IPS-NIHi7 (cell line): ENCODE results near the gene STK39.

Source experiments
- DNase-seq: peaks from one replicate; pipeline ENCODE4 v3.0.0; 2012; ENCODE audit warnings: mixed read lengths; ENCODE audit errors: extremely low spot score

STK39 gene

GRCh38 chr2:167961536-167962048, 285.8 kb downstream of the STK39 start:
- DNase-seq: no peak

GRCh38 chr2:167960089-167960747, 287.2 kb downstream of the STK39 start:
- no peak for DNase-seq

GRCh38 chr2:167957662-167958061, 289.7 kb downstream of the STK39 start:
- no peak for DNase-seq

GRCh38 chr2:167955264-167955906, 292.0 kb downstream of the STK39 start:
- DNase-seq: no peak

- no peak for DNase-seq
Observed at GRCh38 chr2:167954495-167954894, 292.9 kb downstream of the STK39 start.

GRCh38 chr2:167953776-167954175, 293.6 kb downstream of the STK39 start:
- no peak for DNase-seq

- DNase-seq: no peak
Observed at GRCh38 chr2:167950571-167950970, 296.8 kb downstream of the STK39 start.

- DNase-seq: no peak
Observed at GRCh38 chr2:167946441-167946841, 301.0 kb downstream of the STK39 start.

GRCh38 chr2:167945660-167946368, 301.6 kb downstream of the STK39 start:
- DNase-seq: no peak

- DNase-seq: no peak
Observed at GRCh38 chr2:167944825-167945659, 302.4 kb downstream of the STK39 start.

- DNase-seq: no peak
Observed at GRCh38 chr2:167943897-167944296, 303.5 kb downstream of the STK39 start.

- DNase-seq: no peak
Observed at GRCh38 chr2:167943368-167943767, 304.0 kb downstream of the STK39 start.

GRCh38 chr2:167942366-167943081, 304.9 kb downstream of the STK39 start:
- DNase-seq: no peak

GRCh38 chr2:167941604-167942003, 305.8 kb downstream of the STK39 start:
- no peak for DNase-seq

GRCh38 chr2:167940734-167941507, 306.5 kb downstream of the STK39 start:
- DNase-seq: no peak

GRCh38 chr2:167940346-167940725, 307.1 kb downstream of the STK39 start:
- DNase-seq: no peak

- DNase-seq: no peak
Observed at GRCh38 chr2:167939514-167940345, 307.7 kb downstream of the STK39 start.

GRCh38 chr2:167937403-167937802, 310.0 kb downstream of the STK39 start:
- no peak for DNase-seq

GRCh38 chr2:167935803-167936110, 311.6 kb downstream of the STK39 start:
- DNase-seq: no peak
